Measurements from ENCODE around the gene MLXIP.
A peak's percentile ranks its signal among the peaks of the same experiment; 100 is the strongest.

MLXIP gene

GRCh38 chr12:122064025-122064777 lies 14.4 kb upstream of the MLXIP start (continued):
- no peak for TF ChIP-seq ZBTB11 (tag by site-specific recombination; conservative IDR thresholded peaks at IDR 0.05; ENCODE audit: low read depth)
- TF ChIP-seq ZSCAN18 (tag by site-specific recombination; IDR thresholded peaks at IDR 0.05) = no peak
- no peak; the same call in 1 of the 2 replicates for TF ChIP-seq ZNF513 (tag by site-specific recombination; IDR thresholded peaks at IDR 0.05)

- Histone ChIP-seq H3K4me1 (ENCODE audit: control insufficient read depth, insufficient read depth, low read length) (peaks cover 22% of the 10 kb centered on the region), H3K4me3 (ENCODE audit: low read depth, low read length) (peak overlapping the region; percentile 1; the same call in 1 of the 2 replicates), H3K27ac (ENCODE audit: extremely low read depth, low read depth, low read length) (peak overlapping the region; percentile 39), H3K9me3 (ENCODE audit: control insufficient read depth, insufficient read depth, low read depth, low read length) (no peaks in the 10 kb centered on the region), H3K36me3 (ENCODE audit: control insufficient read depth in 2 of 2, insufficient read depth in 1 of 2, low read length in 2 of 2) (peaks cover 5 to 28% of the 10 kb centered on the region in 2 experiments)
- POLR2A ChIA-PET = interaction anchor here (0.6 to 4.2 kb wide), 4 partner anchors 13 to 161 kb away, joined by 4 to 32 read pairs (median 5); partner anchors contain the start of genes DIABLO and MLXIP
- CTCF ChIA-PET = interaction anchor here (0.5 to 3.0 kb wide), 5 partner anchors 10 to 291 kb away, joined by 3 to 11 read pairs (median 4); no protein-coding TSS in a partner anchor
- TF ChIP-seq BCL11A (tag by site-specific recombination; IDR thresholded peaks at IDR 0.05; ENCODE audit: low read depth) (no peak), PRDM10 (tag by site-specific recombination; IDR thresholded peaks at IDR 0.05) (peak; percentile 81), SCRT1 (tag by site-specific recombination; IDR thresholded peaks at IDR 0.05; ENCODE audit: borderline replicate concordance) (peak; percentile 77), ZNF146 (tag by site-specific recombination; IDR thresholded peaks at IDR 0.05) (no peak), MEIS1 (CRISPR knock-in tag; IDR thresholded peaks at IDR 0.05; ENCODE audit: borderline replicate concordance) (no peak), ZFHX2 (tag by site-specific recombination; conservative IDR thresholded peaks at IDR 0.05) (peak; percentile 48), ZIC2 (tag by site-specific recombination; IDR thresholded peaks at IDR 0.05) (peak; percentile 81), PATZ1 (tag by site-specific recombination; IDR thresholded peaks at IDR 0.05) (no peak), ZNF221 (tag by site-specific recombination; IDR thresholded peaks at IDR 0.05; ENCODE audit: borderline replicate concordance) (no peak), ZSCAN18 (tag by site-specific recombination; IDR thresholded peaks at IDR 0.05) (no peak), ZNF214 (tag by site-specific recombination; IDR thresholded peaks at IDR 0.05; ENCODE audit: borderline replicate concordance) (no peak), ZNF433 (tag by site-specific recombination; IDR thresholded peaks at IDR 0.05; ENCODE audit: low read depth) (no peak), ZNF701 (tag by site-specific recombination; IDR thresholded peaks at IDR 0.05) (no peak), ZNF155 (tag by site-specific recombination; IDR thresholded peaks at IDR 0.05) (no peak), BCL11B (tag by site-specific recombination; IDR thresholded peaks at IDR 0.05; ENCODE audit: low read depth) (no peak)
Measured at GRCh38 chr12:122064780-122065588, 13.6 kb upstream of the MLXIP start.

All from HEK293 (cell line).